Measurements from ENCODE around the gene DCAF15.
"Not testable (repeated sequence)": the region's sequence is repeated elsewhere in the genome, so short reads cannot be mapped to it uniquely, and the experiment has no call there.

Gene DCAF15

GRCh38 chr19:13952154-13952930, at the start of gene DCAF15:
Gene DCAF15 (plus strand): TSS chr19:13952509. CDS start chr19:13952513, 4 bp downstream.
- peak; percentile 99 for DNase-seq

GRCh38 chr19:13902993-13903555, 49.2 kb upstream of the DCAF15 start:
- DNase-seq: peak; percentile 36

GRCh38 chr19:13905634-13906520, 46.4 kb upstream of the DCAF15 start, which contains the start of the genes BRME1 and CC2D1A:
Gene BRME1 (minus strand): TSS chr19:13906117. CDS start chr19:13904892, 1,225 bp downstream.
Gene CC2D1A (plus strand): TSS chr19:13906201. CDS start chr19:13906442, 241 bp downstream.
- peak; percentile 96 for DNase-seq

- no peak for DNase-seq
These were observed 45.8 kb upstream of the DCAF15 start for GRCh38 chr19:13906521-13906904.

GRCh38 chr19:13906910-13907309, 45.4 kb upstream of the DCAF15 start:
- DNase-seq: no peak

GRCh38 chr19:13908674-13909073, 43.6 kb upstream of the DCAF15 start:
- no peak for DNase-seq

GRCh38 chr19:13909430-13909829, 42.9 kb upstream of the DCAF15 start:
- no peak for DNase-seq

GRCh38 chr19:13913352-13913751, 39.0 kb upstream of the DCAF15 start:
- DNase-seq: no peak

GRCh38 chr19:13914777-13915176, 37.5 kb upstream of the DCAF15 start:
- no peak for DNase-seq

- no peak for DNase-seq
These were observed 34.4 kb upstream of the DCAF15 start for GRCh38 chr19:13917888-13918406.

- DNase-seq: no peak
These were observed 33.4 kb upstream of the DCAF15 start for GRCh38 chr19:13918726-13919411.

- DNase-seq: no peak
These were observed 31.8 kb upstream of the DCAF15 start for GRCh38 chr19:13920524-13920923.

GRCh38 chr19:13920940-13921747, 31.2 kb upstream of the DCAF15 start:
- peak; percentile 12 for DNase-seq

GRCh38 chr19:13922118-13922517, 30.2 kb upstream of the DCAF15 start:
- not testable (repeated sequence) for DNase-seq

- DNase-seq: no peak
These were observed 28.9 kb upstream of the DCAF15 start for GRCh38 chr19:13923194-13923987.

GRCh38 chr19:13926010-13926409, 26.3 kb upstream of the DCAF15 start:
- no peak for DNase-seq

GRCh38 chr19:13926715-13927114, 25.6 kb upstream of the DCAF15 start:
- DNase-seq: no peak

- DNase-seq: no peak
These were observed 23.0 kb upstream of the DCAF15 start for GRCh38 chr19:13929340-13929739.

- DNase-seq: no peak
These were observed 22.4 kb upstream of the DCAF15 start for GRCh38 chr19:13929956-13930355.

- no peak for DNase-seq
These were observed 21.9 kb upstream of the DCAF15 start for GRCh38 chr19:13930402-13930801.
